Lung (tissue), 12 donors: ENCODE results near the gene HDAC4. TPM values are rescaled to one million over a fixed set of nuclear protein-coding genes. Genes with fewer than 3 reads are reported as not detected.

Experiments
- ATAC-seq: fragments of 200-7000 bp; cut with Tn5 transposase; one replicate; pipeline ENCODE4 v1.9.1; 2020; ENCODE audit warnings: moderate number of reproducible peaks; ENCODE audit not compliant: insufficient read depth, low FRiP score
- DNase-seq, 3 donors: peaks; one replicate each; pipeline ENCODE4 v3.0.0-alpha.2; 2013 to 2017
- H3K27ac ChIP-seq, 2 donors: one replicate each; pipeline ENCODE4 v1.5.1; 2013; ENCODE audit warnings: mild to moderate bottlenecking in 2 of 2, moderate library complexity in 2 of 2, control low read depth in 1 of 2, inconsistent platforms in 1 of 2, low read depth in 1 of 2, low read length in 1 of 2
- H3K27me3 ChIP-seq, 3 donors: one replicate each; pipeline ENCODE4 v1.5.1; 2013; ENCODE audit warnings: low read length in 2 of 3; ENCODE audit not compliant: control insufficient read depth in 3 of 3, insufficient read depth in 3 of 3
- H3K36me3 ChIP-seq, 4 donors: one replicate each; pipeline ENCODE4 v1.5.1; 2013; ENCODE audit warnings: low read length in 4 of 4, mild to moderate bottlenecking in 1 of 4, moderate library complexity in 1 of 4; ENCODE audit not compliant: control insufficient read depth in 4 of 4, insufficient read depth in 4 of 4
- H3K4me1 ChIP-seq, 5 donors: one replicate each; pipeline ENCODE4 v1.5.1; 2013; ENCODE audit warnings: low read length in 5 of 5, mild to moderate bottlenecking in 2 of 5, moderate library complexity in 1 of 5; ENCODE audit not compliant: control insufficient read depth in 5 of 5, insufficient read depth in 5 of 5
- H3K4me3 ChIP-seq: one replicate; pipeline ENCODE4 v1.5.1; 2013; ENCODE audit warnings: mild to moderate bottlenecking, control low read depth, moderate library complexity
- H3K9ac ChIP-seq, 2 donors: one replicate each; pipeline ENCODE4 v1.5.1; 2013; ENCODE audit warnings: low read length in 2 of 2, control low read depth in 1 of 2; ENCODE audit not compliant: insufficient read depth in 1 of 2
- H3K9me3 ChIP-seq, 4 donors: one replicate each; pipeline ENCODE4 v1.5.1; 2013; ENCODE audit warnings: low read length in 3 of 4, mild to moderate bottlenecking in 1 of 4, moderate library complexity in 1 of 4; ENCODE audit not compliant: control insufficient read depth in 4 of 4, insufficient read depth in 3 of 4
- CTCF ChIP-seq: IDR thresholded peaks from 2 replicates; pipeline ENCODE4 v1.5.1; 2012; ENCODE audit warnings: mild to moderate bottlenecking; ENCODE audit errors: control extremely low read depth, extremely low read depth
- whole genome bisulfite sequencing, 2 donors: extraction: QIAGEN DNeasy Blood & Tissue Kit; methylation state at CpG; one replicate each; pipeline ENCODE4 v1.1.7; 2013; 5-methylcytosine and 5-hydroxymethylcytosine counted together
- polyA plus RNA-seq, 2 donors: library from polyadenylated mRNA; stranded (reverse); fragments of 200-250 nt; gene quantifications; one replicate each; pipeline ENCODE4 v1.2.1, GENCODE V29; 2013
- total RNA-seq, 2 donors: library from RNA; depleted of rRNA in 1 of 2; stranded (reverse); fragments of >200 nt in 1 of 2; gene quantifications; one replicate each; pipeline ENCODE4 v1.2.1, GENCODE V29; 2014 to 2021
- donor health status: control.
- donor health status: control.
- donor health status: Bipolar disorder and iron deficiency.
- donor health status: healthy.
- donor health status: DM: yes; HTN: yes; CAD: no.

Gene HDAC4
- total and polyA plus RNA-seq, 4 donors = 6.9 to 47.7 (median 20.7) TPM

- H3K9me3 ChIP-seq = peaks cover 0 to 6% (median 2%) of the 10 kb centered on the region in 4 donors
- WGBS, 2 donors = 98 to 100% methylated on average over 1 of the region's 1 CpG
- ATAC-seq = no peak
Observed at GRCh38 chr2:239432174-239432573, 31.4 kb upstream of the HDAC4 start.

GRCh38 chr2:239431536-239431935 lies 30.7 kb upstream of the HDAC4 start:
- no peak for TF ChIP-seq CTCF
- Histone ChIP-seq H3K9ac (no peak overlapping the region), H3K27me3 (no peaks in the 10 kb centered on the region), H3K4me1 (peaks cover 0 to 9% (median 0%) of the 10 kb centered on the region in 5 donors), H3K27ac (no peak overlapping the region), H3K4me3 (no peak overlapping the region), H3K36me3 (no peaks in the 10 kb centered on the region), H3K9me3 (peaks cover 0 to 6% (median 2%) of the 10 kb centered on the region in 4 donors)
- 77 to 94% methylated on average over 5 of the region's 5 CpGs for WGBS, 2 donors
- DNase-seq (no peak), ATAC-seq (no peak)

More at GRCh38 chr2:239432174-239432573, 31.4 kb upstream of the HDAC4 start:
- Histone ChIP-seq H3K36me3 (no peaks in the 10 kb centered on the region), H3K27ac (no peak overlapping the region), H3K9ac (no peak overlapping the region), H3K4me3 (no peak overlapping the region), H3K4me1 (peaks cover 0 to 9% (median 0%) of the 10 kb centered on the region in 5 donors), H3K27me3 (no peaks in the 10 kb centered on the region)
- no peak for TF ChIP-seq CTCF
- no peak for DNase-seq

- no peaks in the 10 kb centered on the region for H3K27me3 ChIP-seq
- no peak overlapping the region for H3K9ac ChIP-seq
- H3K4me1 ChIP-seq = peaks cover 0 to 9% (median 0%) of the 10 kb centered on the region in 5 donors
- DNase-seq (peak; percentile 77 to 91 (median 91)), ATAC-seq (no peak)
- H3K36me3 ChIP-seq = no peaks in the 10 kb centered on the region
- no peak overlapping the region for H3K27ac ChIP-seq
- no peak for TF ChIP-seq CTCF
- no peak overlapping the region for H3K4me3 ChIP-seq
- 72 to 78% methylated on average over 12 of the region's 12 CpGs for WGBS, 2 donors
- peaks cover 0 to 6% (median 2%) of the 10 kb centered on the region in 4 donors for H3K9me3 ChIP-seq
Observed at GRCh38 chr2:239429473-239430350, 28.9 kb upstream of the HDAC4 start.
